ENCODE measurements around the gene PER3. TPM values are rescaled to one million over a fixed set of nuclear protein-coding genes. Genes with fewer than 3 reads are reported as not detected.

Gene PER3
- total and polyA plus RNA-seq, 2 of the 13 experiments (the other 11 are each of a cell fraction or from before 2014, with no cell fraction given), result 3.0 to 6.0 TPM

DNA sequence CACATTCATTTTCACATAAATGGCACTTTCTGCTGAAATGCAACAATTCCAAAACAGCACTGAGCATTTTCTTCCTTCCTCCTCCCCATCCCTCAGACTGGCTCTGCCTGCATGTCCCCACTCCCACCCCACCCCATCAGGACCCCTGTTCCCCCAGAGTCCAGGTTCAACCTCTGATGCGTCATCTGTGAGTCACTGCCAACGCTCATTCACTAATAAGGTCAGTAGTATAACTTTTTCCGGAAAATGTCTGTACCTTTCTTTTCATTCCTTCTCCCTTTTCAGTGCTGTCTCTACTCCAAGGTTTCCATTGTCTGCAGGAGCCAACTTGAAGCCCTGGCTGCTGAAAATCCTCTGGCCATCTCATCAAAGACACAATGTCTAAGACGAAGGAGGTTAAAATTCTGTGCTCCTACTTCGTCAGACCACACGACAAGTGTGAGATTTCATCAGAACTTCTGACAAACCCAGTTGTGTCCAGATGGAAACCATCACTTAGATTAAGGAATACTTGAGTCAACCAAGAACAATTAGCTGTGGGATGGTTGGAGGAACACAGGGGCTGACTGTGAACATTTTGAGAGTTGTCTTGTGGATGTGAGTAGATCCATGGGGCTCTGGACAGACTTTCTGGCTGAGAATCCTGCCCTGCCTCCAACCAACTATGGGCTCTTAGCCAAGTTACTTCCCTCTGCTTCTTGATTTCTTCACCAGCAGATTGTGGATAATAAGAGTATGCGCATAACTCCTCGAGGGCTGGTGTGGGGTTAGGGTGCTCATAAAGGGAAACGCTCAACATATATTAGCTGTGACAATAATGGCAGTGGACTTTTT is 104.4 kb downstream of the PER3 start:
- peaks cover 0 to 10% of the 10 kb centered on the region in 2 experiments; a peak in 2 of 5 replicates for H3K27me3 ChIP-seq (ENCODE audit: control insufficient read depth in 1 of 2, insufficient read depth in 2 of 2, low read length in 2 of 2)
- WGBS (ENCODE audit: low lambda C conversion rate), result 45% methylated on average over 9 of the region's 9 CpGs
- ATAC-seq (no peak), DNase-seq (ENCODE audit: low spot score) (no peak), FAIRE-seq (no peak)
- no peaks in the 10 kb centered on the region for H3K4me1 ChIP-seq (ENCODE audit: insufficient read depth, low read length)
- H3K79me2 ChIP-seq (ENCODE audit: insufficient read depth, low read length), result no peaks in the 10 kb centered on the region
- H3K27ac ChIP-seq (ENCODE audit: extremely low read length, insufficient read depth, low read length), result no peak overlapping the region
- POLR2A ChIA-PET, result no interaction called here
- H2AFZ ChIP-seq (ENCODE audit: low read length), result no peak overlapping the region
- no peaks in the 10 kb centered on the region for H4K20me1 ChIP-seq (ENCODE audit: insufficient read depth, low read length)
- intact Hi-C loops (cut with micrococcal nuclease; ENCODE audit: unreplicated experiment) (no loop called here), in situ Hi-C loops (cut with HindIII; ENCODE audit: extremely low pct_ligation_motif_present, low pct_unique_long_range_greater_than_20kb) (no loop called here)
- TF ChIP-seq PAWR (CRISPR knock-in tag; IDR thresholded peaks at IDR 0.05; ENCODE audit: borderline replicate concordance), result no peak
- TF ChIP-seq, protein P1, sequence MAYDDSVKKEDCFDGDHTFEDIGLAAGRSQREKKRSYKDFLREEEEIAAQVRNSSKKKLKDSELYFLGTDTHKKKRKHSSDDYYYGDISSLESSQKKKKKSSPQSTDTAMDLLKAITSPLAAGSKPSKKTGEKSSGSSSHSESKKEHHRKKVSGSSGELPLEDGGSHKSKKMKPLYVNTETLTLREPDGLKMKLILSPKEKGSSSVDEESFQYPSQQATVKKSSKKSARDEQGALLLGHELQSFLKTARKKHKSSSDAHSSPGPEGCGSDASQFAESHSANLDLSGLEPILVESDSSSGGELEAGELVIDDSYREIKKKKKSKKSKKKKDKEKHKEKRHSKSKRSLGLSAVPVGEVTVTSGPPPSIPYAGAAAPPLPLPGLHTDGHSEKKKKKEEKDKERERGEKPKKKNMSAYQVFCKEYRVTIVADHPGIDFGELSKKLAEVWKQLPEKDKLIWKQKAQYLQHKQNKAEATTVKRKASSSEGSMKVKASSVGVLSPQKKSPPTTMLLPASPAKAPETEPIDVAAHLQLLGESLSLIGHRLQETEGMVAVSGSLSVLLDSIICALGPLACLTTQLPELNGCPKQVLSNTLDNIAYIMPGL (CRISPR knock-in tag; IDR thresholded peaks at IDR 0.05; ENCODE audit: borderline replicate concordance in 1 of 2, low read depth in 1 of 2), result no peak
- no peak for TF ChIP-seq ZNF101 (CRISPR knock-in tag; IDR thresholded peaks at IDR 0.05; ENCODE audit: borderline replicate concordance, low read depth)
- no peak for TF ChIP-seq SETDB1 (CRISPR knock-in tag; IDR thresholded peaks at IDR 0.05; ENCODE audit: borderline replicate concordance)
- no peak for TF ChIP-seq ZNF549 (CRISPR knock-in tag; IDR thresholded peaks at IDR 0.05)
- no peak for TF ChIP-seq NFRKB (IDR thresholded peaks at IDR 0.05)
- TF ChIP-seq ARID2 (CRISPR knock-in tag; IDR thresholded peaks at IDR 0.05; ENCODE audit: borderline replicate concordance), result no peak
- TF ChIP-seq, protein P2, sequence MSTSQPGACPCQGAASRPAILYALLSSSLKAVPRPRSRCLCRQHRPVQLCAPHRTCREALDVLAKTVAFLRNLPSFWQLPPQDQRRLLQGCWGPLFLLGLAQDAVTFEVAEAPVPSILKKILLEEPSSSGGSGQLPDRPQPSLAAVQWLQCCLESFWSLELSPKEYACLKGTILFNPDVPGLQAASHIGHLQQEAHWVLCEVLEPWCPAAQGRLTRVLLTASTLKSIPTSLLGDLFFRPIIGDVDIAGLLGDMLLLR (CRISPR knock-in tag; IDR thresholded peaks at IDR 0.05), result no peak
- no peak for TF ChIP-seq NR2F6 (IDR thresholded peaks at IDR 0.05)
- no peak for TF ChIP-seq NR2F6 (CRISPR knock-in tag; IDR thresholded peaks at IDR 0.05)
- no peak for TF ChIP-seq ZNF3 (CRISPR knock-in tag; IDR thresholded peaks at IDR 0.05)
- TF ChIP-seq ATF7 (IDR thresholded peaks at IDR 0.05), result no peak
- no peak for TF ChIP-seq ATF7 (CRISPR knock-in tag; IDR thresholded peaks at IDR 0.05)
- no peak for TF ChIP-seq FOXO1 (CRISPR knock-in tag; IDR thresholded peaks at IDR 0.05)
- TF ChIP-seq, protein P3, sequence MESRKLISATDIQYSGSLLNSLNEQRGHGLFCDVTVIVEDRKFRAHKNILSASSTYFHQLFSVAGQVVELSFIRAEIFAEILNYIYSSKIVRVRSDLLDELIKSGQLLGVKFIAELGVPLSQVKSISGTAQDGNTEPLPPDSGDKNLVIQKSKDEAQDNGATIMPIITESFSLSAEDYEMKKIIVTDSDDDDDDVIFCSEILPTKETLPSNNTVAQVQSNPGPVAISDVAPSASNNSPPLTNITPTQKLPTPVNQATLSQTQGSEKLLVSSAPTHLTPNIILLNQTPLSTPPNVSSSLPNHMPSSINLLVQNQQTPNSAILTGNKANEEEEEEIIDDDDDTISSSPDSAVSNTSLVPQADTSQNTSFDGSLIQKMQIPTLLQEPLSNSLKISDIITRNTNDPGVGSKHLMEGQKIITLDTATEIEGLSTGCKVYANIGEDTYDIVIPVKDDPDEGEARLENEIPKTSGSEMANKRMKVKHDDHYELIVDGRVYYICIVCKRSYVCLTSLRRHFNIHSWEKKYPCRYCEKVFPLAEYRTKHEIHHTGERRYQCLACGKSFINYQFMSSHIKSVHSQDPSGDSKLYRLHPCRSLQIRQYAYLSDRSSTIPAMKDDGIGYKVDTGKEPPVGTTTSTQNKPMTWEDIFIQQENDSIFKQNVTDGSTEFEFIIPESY (CRISPR knock-in tag; IDR thresholded peaks at IDR 0.05), result no peak
- TF ChIP-seq ZNF326 (CRISPR knock-in tag; IDR thresholded peaks at IDR 0.05; ENCODE audit: borderline replicate concordance), result no peak
- BruUV-seq (replicated peaks), result no TSS peak
- H3K4me3 ChIP-seq (replicated peaks in 1 of 3; ENCODE audit: insufficient read depth in 1 of 3, low read depth in 2 of 3, low read length in 3 of 3), result no peak overlapping the region
- H3K4me2 ChIP-seq (ENCODE audit: low read depth, low read length), result no peak overlapping the region
- H3K9me3 ChIP-seq (ENCODE audit: low read length), result no peaks in the 10 kb centered on the region
- no peaks in the 10 kb centered on the region for H3K36me3 ChIP-seq (replicated peaks in 1 of 2; ENCODE audit: control insufficient read depth in 1 of 2, insufficient read depth in 2 of 2, low read length in 2 of 2)
- no peak overlapping the region for H3K9ac ChIP-seq (ENCODE audit: insufficient read depth, low read depth, low read length)
- CTCF ChIA-PET (ENCODE audit: low intra/inter-chr PET ratio, low total read pairs), result no interaction called here
